H1 (cell line): ENCODE data around the gene RTEL1. TPM values are rescaled to one million over a fixed set of nuclear protein-coding genes. Genes with fewer than 3 reads are reported as not detected.

Experiments used
- CTCF ChIA-PET: fragments of 300-600 bp; sonication (Branson Sonifier 250); formaldehyde crosslinking; loops from one replicate; lab custom pipeline; 2021; ENCODE audit not compliant: partially characterized antibody; lab: Charles Lee
- POLR2A ChIA-PET: fragments of 300-600 bp; sonication (Branson Sonifier 250); formaldehyde crosslinking; loops from one replicate; lab custom pipeline; 2021; ENCODE audit warnings: inconsistent platforms; ENCODE audit not compliant: partially characterized antibody; lab: Charles Lee
- DNase-seq, 2 experiments: peaks; one replicate each; pipeline versions ENCODE4 v3.0.0 to v3.0.0-alpha.2; 2010 to 2022; ENCODE audit warnings: low spot score in 2 of 2, low read depth in 1 of 2, mixed read lengths in 1 of 2
- FAIRE-seq: peaks from 2 replicates; lab custom pipeline; 2011; peaks lifted over from hg19 to GRCh38; lab: Jason Lieb, UNC
- H2AFZ ChIP-seq: 2 replicates; pipeline ENCODE4 v1.8.1; 2012; ENCODE audit warnings: low read length, inconsistent platforms
- H2AK5ac ChIP-seq: 2 replicates; pipeline ENCODE4 v1.6.1; 2013; ENCODE audit warnings: low read depth, low read length
- H2BK120ac ChIP-seq: replicated peaks from 2 replicates; pipeline ENCODE3; 2013; ENCODE audit warnings: low read depth, low read length, inconsistent platforms
- H2BK12ac ChIP-seq: 2 replicates; pipeline ENCODE4 v1.6.1; 2013; ENCODE audit warnings: low read depth, low read length
- H2BK15ac ChIP-seq: 2 replicates; pipeline ENCODE4 v1.6.1; 2013; ENCODE audit warnings: low read length
- H2BK20ac ChIP-seq: 2 replicates; pipeline ENCODE4 v1.6.1; 2013; ENCODE audit warnings: low read length
- H2BK5ac ChIP-seq: 2 replicates; pipeline ENCODE4 v1.6.1; 2013; ENCODE audit warnings: low read depth, low read length
- H3K14ac ChIP-seq: 2 replicates; pipeline ENCODE4 v1.6.1; 2013; ENCODE audit warnings: inconsistent platforms; ENCODE audit not compliant: insufficient read length
- H3K18ac ChIP-seq: 2 replicates; pipeline ENCODE4 v1.6.1; 2013; ENCODE audit warnings: low read length; ENCODE audit errors: extremely low read depth
- H3K23ac ChIP-seq: 2 replicates; pipeline ENCODE4 v1.6.1; 2013; ENCODE audit warnings: inconsistent platforms; ENCODE audit not compliant: insufficient read length
- H3K23me2 ChIP-seq: 2 replicates; pipeline ENCODE4 v1.6.1; 2013; ENCODE audit warnings: low read depth, low read length
- H3K27ac ChIP-seq: 2 replicates; pipeline ENCODE4 v1.6.1; 2011; ENCODE audit warnings: low read depth, low read length, inconsistent platforms
- H3K27me3 ChIP-seq, 4 experiments: replicated peaks in 1 of 4; 1 replicate in 1 of 4; 2 replicates in 3 of 4; pipeline versions ENCODE4 v1.6.1 to v1.8.1; 2011 to 2013; ENCODE audit warnings: low read length in 3 of 4, mild to moderate bottlenecking in 3 of 4, inconsistent platforms in 2 of 4, mixed read lengths in 2 of 4, moderate library complexity in 1 of 4; ENCODE audit not compliant: control insufficient read depth in 3 of 4, insufficient read depth in 3 of 4; ENCODE audit errors: extremely low read depth in 1 of 4
- H3K36me3 ChIP-seq, 4 experiments: 2 replicates each; pipeline versions ENCODE4 v1.6.1 to v1.8.1; 2011 to 2013; ENCODE audit warnings: mild to moderate bottlenecking in 4 of 4, low read length in 3 of 4, moderate library complexity in 2 of 4, control low read depth in 1 of 4, inconsistent platforms in 1 of 4; ENCODE audit not compliant: insufficient read depth in 4 of 4, control insufficient read depth in 2 of 4
- H3K4ac ChIP-seq: replicated peaks from 2 replicates; pipeline ENCODE3; 2013; ENCODE audit warnings: low read length, low read depth, mixed read lengths, inconsistent platforms; ENCODE audit not compliant: insufficient read length
- H3K4me1 ChIP-seq, 4 experiments: replicated peaks in 1 of 4; 1 replicate in 1 of 4; 2 replicates in 3 of 4; pipeline versions ENCODE4 v1.6.1 to v1.8.1; 2011 to 2013; ENCODE audit warnings: low read length in 3 of 4, inconsistent platforms in 2 of 4, mixed read lengths in 1 of 4; ENCODE audit not compliant: insufficient read depth in 4 of 4, control insufficient read depth in 3 of 4
- H3K4me2 ChIP-seq, 2 experiments: 2 replicates each; pipeline versions ENCODE4 v1.6.1 to v1.8.1; 2011 to 2013; ENCODE audit warnings: low read depth in 2 of 2, low read length in 2 of 2, control low read depth in 1 of 2, inconsistent platforms in 1 of 2, mild to moderate bottlenecking in 1 of 2; ENCODE audit not compliant: insufficient read depth in 1 of 2
- H3K4me3 ChIP-seq, 4 experiments: fragments of 200-600, 300-600 bp in 1 of 4; sonication (generic), shearing (Covaris generic), sonication (Bioruptor Twin) in 1 of 4; 2 replicates each; pipeline versions ENCODE4 v1.5.1 to v1.8.1; 2011 to 2016; ENCODE audit warnings: low read length in 4 of 4, low read depth in 3 of 4, control low read depth in 2 of 4, inconsistent platforms in 2 of 4, mild to moderate bottlenecking in 2 of 4, mixed read lengths in 1 of 4, moderate library complexity in 1 of 4; ENCODE audit not compliant: insufficient read depth in 2 of 4; ENCODE audit errors: extremely low read depth in 1 of 4
- H3K56ac ChIP-seq: replicated peaks from 2 replicates; pipeline ENCODE3; 2013; ENCODE audit warnings: low read depth, mild to moderate bottlenecking, mixed read lengths, low read length, inconsistent platforms; ENCODE audit not compliant: insufficient read length
- H3K79me1 ChIP-seq: 2 replicates; pipeline ENCODE4 v1.6.1; 2013; ENCODE audit warnings: low read depth, low read length, control low read depth
- H3K79me2 ChIP-seq, 2 experiments: 2 replicates each; pipeline versions ENCODE4 v1.6.1 to v1.8.1; 2012 to 2013; ENCODE audit warnings: low read length in 2 of 2, mild to moderate bottlenecking in 2 of 2, inconsistent platforms in 1 of 2; ENCODE audit not compliant: insufficient read depth in 2 of 2, control insufficient read depth in 1 of 2
- H3K9ac ChIP-seq, 4 experiments: replicated peaks in 1 of 4; 1 replicate in 1 of 4; 2 replicates in 3 of 4; pipeline versions ENCODE4 v1.6.1 to v1.8.1; 2011 to 2013; ENCODE audit warnings: low read depth in 3 of 4, low read length in 3 of 4, control low read depth in 2 of 4, mild to moderate bottlenecking in 2 of 4, moderate library complexity in 2 of 4, inconsistent platforms in 1 of 4; ENCODE audit errors: extremely low read depth in 1 of 4
- H3K9me3 ChIP-seq, 2 experiments: 2 replicates each; pipeline versions ENCODE4 v1.6.1 to v1.8.1; 2012 to 2013; ENCODE audit warnings: mild to moderate bottlenecking in 2 of 2, moderate library complexity in 2 of 2, control low read depth in 1 of 2, inconsistent platforms in 1 of 2, low read depth in 1 of 2, low read length in 1 of 2, mixed read lengths in 1 of 2; ENCODE audit not compliant: insufficient read depth in 2 of 2
- H4K20me1 ChIP-seq, 2 experiments: replicated peaks in 1 of 2; 2 replicates each; pipeline versions ENCODE3 to v1.8.1; 2011 to 2013; ENCODE audit warnings: inconsistent platforms in 2 of 2, low read length in 2 of 2, mild to moderate bottlenecking in 1 of 2; ENCODE audit not compliant: insufficient read depth in 2 of 2, control insufficient read depth in 1 of 2
- H4K5ac ChIP-seq: 2 replicates; pipeline ENCODE4 v1.6.1; 2013; ENCODE audit warnings: low read length, low read depth, mixed read lengths, inconsistent platforms; ENCODE audit not compliant: insufficient read length
- H4K8ac ChIP-seq: 2 replicates; pipeline ENCODE4 v1.8.0; 2013; ENCODE audit warnings: mild to moderate bottlenecking, moderate library complexity, low read length, inconsistent platforms; ENCODE audit not compliant: insufficient read depth; ENCODE audit errors: extremely low read depth
- H4K91ac ChIP-seq: replicated peaks from 2 replicates; pipeline ENCODE3; 2013; ENCODE audit warnings: low read length, mixed read lengths, inconsistent platforms; ENCODE audit not compliant: insufficient read length
- BACH1 ChIP-seq: IDR thresholded peaks from 2 replicates; pipeline ENCODE4 v1.6.1; 2012; ENCODE audit warnings: low read length, improper control_type of control experiment
- EP300 ChIP-seq, 2 experiments: IDR thresholded peaks; 1 replicate in 1 of 2; 2 replicates in 1 of 2; pipeline ENCODE4 v1.6.1; 2011 to 2012; ENCODE audit warnings: low read depth in 2 of 2, low read length in 2 of 2, mild to moderate bottlenecking in 2 of 2, borderline replicate concordance in 1 of 2, inconsistent platforms in 1 of 2, moderate library complexity in 1 of 2
- GABPA ChIP-seq: IDR thresholded peaks from 2 replicates; pipeline ENCODE4 v1.6.1; 2011; ENCODE audit warnings: mild to moderate bottlenecking, low read length, moderate library complexity, borderline replicate concordance; ENCODE audit not compliant: insufficient read depth
- RBBP5 ChIP-seq: IDR thresholded peaks from 2 replicates; pipeline ENCODE4 v1.7.1; 2012; ENCODE audit warnings: low read depth, mild to moderate bottlenecking, inconsistent platforms, low read length, moderate library complexity, borderline replicate concordance
- SP2 ChIP-seq: IDR thresholded peaks from 2 replicates; pipeline ENCODE4 v1.6.1; 2012; ENCODE audit warnings: mild to moderate bottlenecking, low read length, inconsistent platforms
- YY1 ChIP-seq: IDR thresholded peaks from 2 replicates; pipeline ENCODE4 v1.6.1; 2011; ENCODE audit warnings: low read depth, mild to moderate bottlenecking, low read length
- WGBS, 2 experiments: shearing (Covaris generic) in 1 of 2; methylation state at CpG; one replicate each; pipeline versions ENCODE4 v1.1.6 to v1.1.7; 2013 to 2015; ENCODE audit warnings: low lambda C conversion rate in 2 of 2, mixed read lengths in 2 of 2, inconsistent platforms in 1 of 2, low coverage in 1 of 2, missing lambda C conversion rate in 1 of 2; ENCODE audit not compliant: insufficient replicate concordance in 2 of 2, insufficient coverage in 1 of 2, insufficient read length in 1 of 2; ENCODE audit errors: extremely low coverage in 1 of 2, missing lambda C conversion rate in 1 of 2; 5-methylcytosine and 5-hydroxymethylcytosine counted together
- polyA plus RNA-seq, 7 experiments: library from polyadenylated mRNA; depleted of rRNA in 3 of 7; stranded (reverse) in 5 of 7; unstranded in 2 of 7; fragments of >200 nt in 5 of 7; fragments of 200-250 nt in 2 of 7; gene quantifications; 1 replicate in 5 of 7; 2 replicates in 1 of 7; 4 replicates in 1 of 7; pipeline versions ENCODE4 v1.2.1 to v1.2.3, GENCODE V29; 2011 to 2013; ENCODE audit warnings: missing spikeins in 2 of 7, mixed read lengths in 2 of 7
- total RNA-seq: library from RNA; stranded (reverse); fragmentation: NEBNext Ultra II Directional; extraction: Animal tissue kit (Norgen Biotek cat#: 25700); gene quantifications from 2 replicates; pipeline ENCODE4 v1.2.1, GENCODE V29; 2021

Gene RTEL1
- total and polyA plus RNA-seq, 2 of the 8 experiments (the other 6 are each of a cell fraction or from before 2014, with no cell fraction given), result 16.2 to 37.1 TPM

DNA sequence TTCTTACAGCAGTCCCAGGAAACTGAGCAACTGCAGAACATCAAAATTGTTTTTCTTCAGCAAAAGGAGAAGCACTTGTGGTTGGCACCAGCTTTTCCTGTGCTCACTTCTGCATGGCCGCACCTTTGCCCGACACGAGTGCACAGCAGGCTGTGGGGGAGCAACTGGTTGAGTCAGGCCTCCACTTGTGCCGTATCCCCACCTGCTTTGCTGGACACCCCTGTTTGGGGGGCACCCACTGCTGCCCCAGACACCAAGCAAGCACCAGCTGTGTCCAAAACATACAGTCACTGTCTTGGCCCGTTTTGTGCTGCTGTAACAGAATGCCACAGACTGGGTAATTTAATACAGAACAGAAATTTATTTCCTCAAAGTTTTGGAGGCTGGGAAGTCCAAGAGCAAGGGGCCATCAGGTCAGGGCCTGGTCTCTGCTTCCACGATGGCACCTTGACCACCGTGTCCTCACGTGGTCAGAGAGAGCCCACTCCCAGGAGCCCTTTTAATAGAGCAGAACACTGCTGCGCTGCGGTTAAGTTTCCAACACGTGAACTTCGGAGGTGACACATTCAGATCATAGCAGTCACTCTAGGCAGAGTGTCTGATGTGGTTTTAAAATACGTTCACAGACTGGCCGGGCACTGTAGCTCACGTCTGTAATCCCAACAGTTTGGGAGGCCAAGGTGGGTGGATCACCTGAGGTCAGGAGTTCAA, 22.5 kb upstream of the RTEL1 start:
- no peak overlapping the region for H3K4me2 ChIP-seq
- no peaks in the 10 kb centered on the region for H3K23me2 ChIP-seq
- no peak overlapping the region for H2AFZ ChIP-seq
- H3K79me2 ChIP-seq, result no peaks in the 10 kb centered on the region
- no peak overlapping the region for H3K4me3 ChIP-seq
- no peaks in the 10 kb centered on the region for H3K9me3 ChIP-seq
- no peaks in the 10 kb centered on the region for H4K20me1 ChIP-seq
- no peak overlapping the region for H2BK120ac ChIP-seq
- H3K27ac ChIP-seq, result no peak overlapping the region
- no peaks in the 10 kb centered on the region for H3K27me3 ChIP-seq
- no peaks in the 10 kb centered on the region for H3K79me1 ChIP-seq
- no peak overlapping the region for H4K91ac ChIP-seq
- DNase-seq (no peak), FAIRE-seq (no peak)
- no peak overlapping the region for H3K56ac ChIP-seq
- no peak overlapping the region for H2BK5ac ChIP-seq
- H2AK5ac ChIP-seq, result no peak overlapping the region
- H4K5ac ChIP-seq, result no peak overlapping the region
- no peak overlapping the region for H3K23ac ChIP-seq
- POLR2A ChIA-PET, result no interaction called here
- H3K36me3 ChIP-seq, result no peaks in the 10 kb centered on the region
- no peak overlapping the region for H2BK12ac ChIP-seq
- no peak overlapping the region for H4K8ac ChIP-seq
- CTCF ChIA-PET, result interaction anchor here (1.5 kb wide), 1 partner anchor 54 kb away, joined by 3 read pairs; no protein-coding TSS in a partner anchor
- H3K9ac ChIP-seq, result no peak overlapping the region
- no peak overlapping the region for H2BK15ac ChIP-seq
- peaks cover 0 to 2% (median 0%) of the 10 kb centered on the region in 4 experiments; a peak in 1 of 7 replicates for H3K4me1 ChIP-seq
- H2BK20ac ChIP-seq, result no peak overlapping the region
- no peak overlapping the region for H3K18ac ChIP-seq
- no peak overlapping the region for H3K4ac ChIP-seq
- 93% methylated on average over 15 of the region's 15 CpGs; no CpG with 5 or more reads in 1 of the 2 experiments for WGBS, 2 experiments
- H3K14ac ChIP-seq, result no peak overlapping the region
- TF ChIP-seq SP2, result no peak
- TF ChIP-seq YY1, result no peak
- no peak for TF ChIP-seq GABPA
- no peak for TF ChIP-seq EP300 (IDR thresholded peaks at IDR 0.05; ENCODE audit: borderline replicate concordance in 1 of 2, low read depth in 2 of 2, low read length in 2 of 2)
- TF ChIP-seq RBBP5, result no peak
- no peak for TF ChIP-seq BACH1
